H1 (cell line): ENCODE results near the gene SLC2A4RG. TPM values are rescaled to one million over a fixed set of nuclear protein-coding genes. Genes with fewer than 3 reads are reported as not detected.

ENCODE experiments used
- CTCF ChIA-PET: fragments of 300-600 bp; sonication (Branson Sonifier 250); formaldehyde crosslinking; loops from one replicate; lab custom pipeline; 2021; ENCODE audit not compliant: partially characterized antibody; lab: Charles Lee
- POLR2A ChIA-PET: fragments of 300-600 bp; sonication (Branson Sonifier 250); formaldehyde crosslinking; loops from one replicate; lab custom pipeline; 2021; ENCODE audit warnings: inconsistent platforms; ENCODE audit not compliant: partially characterized antibody; lab: Charles Lee
- DNase-seq, 2 experiments: peaks; one replicate each; pipeline versions ENCODE4 v3.0.0 to v3.0.0-alpha.2; 2010 to 2022; ENCODE audit warnings: low spot score in 2 of 2, low read depth in 1 of 2, mixed read lengths in 1 of 2
- FAIRE-seq: peaks from 2 replicates; lab custom pipeline; 2011; peaks lifted over from hg19 to GRCh38; lab: Jason Lieb, UNC
- H2AFZ ChIP-seq: 2 replicates; pipeline ENCODE4 v1.8.1; 2012; ENCODE audit warnings: low read length, inconsistent platforms
- H2AK5ac ChIP-seq: 2 replicates; pipeline ENCODE4 v1.6.1; 2013; ENCODE audit warnings: low read depth, low read length
- H2BK120ac ChIP-seq: replicated peaks from 2 replicates; pipeline ENCODE3; 2013; ENCODE audit warnings: low read depth, low read length, inconsistent platforms
- H2BK12ac ChIP-seq: 2 replicates; pipeline ENCODE4 v1.6.1; 2013; ENCODE audit warnings: low read depth, low read length
- H2BK15ac ChIP-seq: 2 replicates; pipeline ENCODE4 v1.6.1; 2013; ENCODE audit warnings: low read length
- H2BK20ac ChIP-seq: 2 replicates; pipeline ENCODE4 v1.6.1; 2013; ENCODE audit warnings: low read length
- H2BK5ac ChIP-seq: 2 replicates; pipeline ENCODE4 v1.6.1; 2013; ENCODE audit warnings: low read depth, low read length
- H3K14ac ChIP-seq: 2 replicates; pipeline ENCODE4 v1.6.1; 2013; ENCODE audit warnings: inconsistent platforms; ENCODE audit not compliant: insufficient read length
- H3K18ac ChIP-seq: 2 replicates; pipeline ENCODE4 v1.6.1; 2013; ENCODE audit warnings: low read length; ENCODE audit errors: extremely low read depth
- H3K23ac ChIP-seq: 2 replicates; pipeline ENCODE4 v1.6.1; 2013; ENCODE audit warnings: inconsistent platforms; ENCODE audit not compliant: insufficient read length
- H3K23me2 ChIP-seq: 2 replicates; pipeline ENCODE4 v1.6.1; 2013; ENCODE audit warnings: low read depth, low read length
- H3K27ac ChIP-seq: 2 replicates; pipeline ENCODE4 v1.6.1; 2011; ENCODE audit warnings: low read depth, low read length, inconsistent platforms
- H3K27me3 ChIP-seq, 4 experiments: replicated peaks in 1 of 4; 1 replicate in 1 of 4; 2 replicates in 3 of 4; pipeline versions ENCODE4 v1.6.1 to v1.8.1; 2011 to 2013; ENCODE audit warnings: low read length in 3 of 4, mild to moderate bottlenecking in 3 of 4, inconsistent platforms in 2 of 4, mixed read lengths in 2 of 4, moderate library complexity in 1 of 4; ENCODE audit not compliant: control insufficient read depth in 3 of 4, insufficient read depth in 3 of 4; ENCODE audit errors: extremely low read depth in 1 of 4
- H3K36me3 ChIP-seq, 4 experiments: 2 replicates each; pipeline versions ENCODE4 v1.6.1 to v1.8.1; 2011 to 2013; ENCODE audit warnings: mild to moderate bottlenecking in 4 of 4, low read length in 3 of 4, moderate library complexity in 2 of 4, control low read depth in 1 of 4, inconsistent platforms in 1 of 4; ENCODE audit not compliant: insufficient read depth in 4 of 4, control insufficient read depth in 2 of 4
- H3K4ac ChIP-seq: replicated peaks from 2 replicates; pipeline ENCODE3; 2013; ENCODE audit warnings: low read length, low read depth, mixed read lengths, inconsistent platforms; ENCODE audit not compliant: insufficient read length
- H3K4me1 ChIP-seq, 4 experiments: replicated peaks in 1 of 4; 1 replicate in 1 of 4; 2 replicates in 3 of 4; pipeline versions ENCODE4 v1.6.1 to v1.8.1; 2011 to 2013; ENCODE audit warnings: low read length in 3 of 4, inconsistent platforms in 2 of 4, mixed read lengths in 1 of 4; ENCODE audit not compliant: insufficient read depth in 4 of 4, control insufficient read depth in 3 of 4
- H3K4me2 ChIP-seq, 2 experiments: 2 replicates each; pipeline versions ENCODE4 v1.6.1 to v1.8.1; 2011 to 2013; ENCODE audit warnings: low read depth in 2 of 2, low read length in 2 of 2, control low read depth in 1 of 2, inconsistent platforms in 1 of 2, mild to moderate bottlenecking in 1 of 2; ENCODE audit not compliant: insufficient read depth in 1 of 2
- H3K4me3 ChIP-seq, 4 experiments: fragments of 200-600, 300-600 bp in 1 of 4; sonication (generic), shearing (Covaris generic), sonication (Bioruptor Twin) in 1 of 4; 2 replicates each; pipeline versions ENCODE4 v1.5.1 to v1.8.1; 2011 to 2016; ENCODE audit warnings: low read length in 4 of 4, low read depth in 3 of 4, control low read depth in 2 of 4, inconsistent platforms in 2 of 4, mild to moderate bottlenecking in 2 of 4, mixed read lengths in 1 of 4, moderate library complexity in 1 of 4; ENCODE audit not compliant: insufficient read depth in 2 of 4; ENCODE audit errors: extremely low read depth in 1 of 4
- H3K56ac ChIP-seq: replicated peaks from 2 replicates; pipeline ENCODE3; 2013; ENCODE audit warnings: low read depth, mild to moderate bottlenecking, mixed read lengths, low read length, inconsistent platforms; ENCODE audit not compliant: insufficient read length
- H3K79me1 ChIP-seq: 2 replicates; pipeline ENCODE4 v1.6.1; 2013; ENCODE audit warnings: low read depth, low read length, control low read depth
- H3K79me2 ChIP-seq, 2 experiments: 2 replicates each; pipeline versions ENCODE4 v1.6.1 to v1.8.1; 2012 to 2013; ENCODE audit warnings: low read length in 2 of 2, mild to moderate bottlenecking in 2 of 2, inconsistent platforms in 1 of 2; ENCODE audit not compliant: insufficient read depth in 2 of 2, control insufficient read depth in 1 of 2
- H3K9ac ChIP-seq, 4 experiments: replicated peaks in 1 of 4; 1 replicate in 1 of 4; 2 replicates in 3 of 4; pipeline versions ENCODE4 v1.6.1 to v1.8.1; 2011 to 2013; ENCODE audit warnings: low read depth in 3 of 4, low read length in 3 of 4, control low read depth in 2 of 4, mild to moderate bottlenecking in 2 of 4, moderate library complexity in 2 of 4, inconsistent platforms in 1 of 4; ENCODE audit errors: extremely low read depth in 1 of 4
- H3K9me3 ChIP-seq, 2 experiments: 2 replicates each; pipeline versions ENCODE4 v1.6.1 to v1.8.1; 2012 to 2013; ENCODE audit warnings: mild to moderate bottlenecking in 2 of 2, moderate library complexity in 2 of 2, control low read depth in 1 of 2, inconsistent platforms in 1 of 2, low read depth in 1 of 2, low read length in 1 of 2, mixed read lengths in 1 of 2; ENCODE audit not compliant: insufficient read depth in 2 of 2
- H4K20me1 ChIP-seq, 2 experiments: replicated peaks in 1 of 2; 2 replicates each; pipeline versions ENCODE3 to v1.8.1; 2011 to 2013; ENCODE audit warnings: inconsistent platforms in 2 of 2, low read length in 2 of 2, mild to moderate bottlenecking in 1 of 2; ENCODE audit not compliant: insufficient read depth in 2 of 2, control insufficient read depth in 1 of 2
- H4K5ac ChIP-seq: 2 replicates; pipeline ENCODE4 v1.6.1; 2013; ENCODE audit warnings: low read length, low read depth, mixed read lengths, inconsistent platforms; ENCODE audit not compliant: insufficient read length
- H4K8ac ChIP-seq: 2 replicates; pipeline ENCODE4 v1.8.0; 2013; ENCODE audit warnings: mild to moderate bottlenecking, moderate library complexity, low read length, inconsistent platforms; ENCODE audit not compliant: insufficient read depth; ENCODE audit errors: extremely low read depth
- H4K91ac ChIP-seq: replicated peaks from 2 replicates; pipeline ENCODE3; 2013; ENCODE audit warnings: low read length, mixed read lengths, inconsistent platforms; ENCODE audit not compliant: insufficient read length
- CHD1 ChIP-seq: IDR thresholded peaks from 2 replicates; pipeline ENCODE4 v1.6.1; 2012; ENCODE audit warnings: low read depth, low read length, improper control_type of control experiment
- KDM4A ChIP-seq: IDR thresholded peaks from one replicate; pipeline ENCODE4 v1.7.1; 2012; ENCODE audit warnings: low read depth, mild to moderate bottlenecking, moderate library complexity, low read length, inconsistent platforms; ENCODE audit not compliant: severe bottlenecking
- POLR2AphosphoS5 ChIP-seq: IDR thresholded peaks from 2 replicates; pipeline ENCODE4 v1.6.1; 2011; ENCODE audit warnings: low read depth, low read length
- RBBP5 ChIP-seq: IDR thresholded peaks from 2 replicates; pipeline ENCODE4 v1.7.1; 2012; ENCODE audit warnings: low read depth, mild to moderate bottlenecking, inconsistent platforms, low read length, moderate library complexity, borderline replicate concordance
- WGBS, 2 experiments: shearing (Covaris generic) in 1 of 2; methylation state at CpG; one replicate each; pipeline versions ENCODE4 v1.1.6 to v1.1.7; 2013 to 2015; ENCODE audit warnings: low lambda C conversion rate in 2 of 2, mixed read lengths in 2 of 2, inconsistent platforms in 1 of 2, low coverage in 1 of 2, missing lambda C conversion rate in 1 of 2; ENCODE audit not compliant: insufficient replicate concordance in 2 of 2, insufficient coverage in 1 of 2, insufficient read length in 1 of 2; ENCODE audit errors: extremely low coverage in 1 of 2, missing lambda C conversion rate in 1 of 2; 5-methylcytosine and 5-hydroxymethylcytosine counted together
- polyA plus RNA-seq, 7 experiments: library from polyadenylated mRNA; depleted of rRNA in 3 of 7; stranded (reverse) in 5 of 7; unstranded in 2 of 7; fragments of >200 nt in 5 of 7; fragments of 200-250 nt in 2 of 7; gene quantifications; 1 replicate in 5 of 7; 2 replicates in 1 of 7; 4 replicates in 1 of 7; pipeline versions ENCODE4 v1.2.1 to v1.2.3, GENCODE V29; 2011 to 2013; ENCODE audit warnings: missing spikeins in 2 of 7, mixed read lengths in 2 of 7
- total RNA-seq: library from RNA; stranded (reverse); fragmentation: NEBNext Ultra II Directional; extraction: Animal tissue kit (Norgen Biotek cat#: 25700); gene quantifications from 2 replicates; pipeline ENCODE4 v1.2.1, GENCODE V29; 2021

SLC2A4RG gene
- total and polyA plus RNA-seq, 2 of the 8 experiments (the other 6 are each of a cell fraction or from before 2014, with no cell fraction given) = 15.9 to 29.1 TPM

DNA sequence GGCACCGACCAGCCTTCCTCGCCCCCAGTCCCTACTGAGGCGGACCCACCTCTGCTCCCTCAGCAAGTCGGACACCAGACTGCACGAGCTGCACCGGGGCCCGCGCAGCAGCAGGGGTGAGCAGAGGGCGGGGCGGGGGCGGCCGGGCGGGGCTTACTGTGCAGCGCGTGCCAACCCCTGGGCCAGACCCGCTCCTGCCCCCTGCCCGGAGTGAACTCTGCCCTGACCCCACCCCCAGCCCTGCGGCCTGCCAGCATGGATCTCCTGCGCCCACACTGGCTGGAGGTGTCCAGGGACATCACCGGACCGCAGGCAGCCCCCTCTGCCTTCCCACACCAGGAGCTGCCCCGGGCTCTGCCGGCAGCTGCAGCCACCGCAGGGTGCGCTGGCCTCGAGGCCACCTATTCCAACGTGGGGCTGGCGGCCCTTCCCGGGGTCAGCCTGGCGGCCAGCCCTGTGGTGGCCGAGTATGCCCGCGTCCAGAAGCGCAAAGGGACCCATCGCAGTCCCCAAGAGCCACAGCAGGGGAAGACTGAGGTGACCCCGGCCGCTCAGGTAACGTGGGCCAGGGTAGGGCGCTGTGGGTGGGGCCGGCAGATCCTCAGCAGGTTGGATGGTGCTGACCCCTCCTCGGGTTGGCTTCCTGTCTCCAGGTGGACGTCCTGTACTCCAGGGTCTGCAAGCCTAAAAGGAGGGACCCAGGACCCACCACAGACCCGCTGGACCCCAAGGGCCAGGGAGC is 1.5 kb upstream of the SLC2A4RG start:
- peaks cover 5% of the 10 kb centered on the region; the same call in 1 of the 2 replicates for H3K79me1 ChIP-seq
- H2BK12ac ChIP-seq = no peak overlapping the region
- no peak overlapping the region for H2BK15ac ChIP-seq
- H3K18ac ChIP-seq = no peak overlapping the region
- no peak for FAIRE-seq
- H3K4me1 ChIP-seq = peaks cover 0 to 20% (median 11%) of the 10 kb centered on the region in 4 experiments; a peak in 6 of 7 replicates
- no peak overlapping the region; the same call in 1 of the 2 replicates for H4K8ac ChIP-seq
- no peak overlapping the region for H3K27ac ChIP-seq
- no peak overlapping the region for H2AFZ ChIP-seq
- peaks cover 0 to 23% (median 6%) of the 10 kb centered on the region in 4 experiments; a peak in 5 of 8 replicates for H3K36me3 ChIP-seq
- H4K5ac ChIP-seq = no peak overlapping the region
- H3K9me3 ChIP-seq = no peaks in the 10 kb centered on the region
- CTCF ChIA-PET = interaction anchor here (1.0 to 2.6 kb wide), 3 partner anchors 38 to 96 kb away, joined by 3 to 7 read pairs (median 5); no protein-coding TSS in a partner anchor
- H3K27me3 ChIP-seq = peaks cover 0 to 12% (median 8%) of the 10 kb centered on the region in 4 experiments; a peak in 4 of 7 replicates
- H2BK120ac ChIP-seq = no peak overlapping the region
- H3K4ac ChIP-seq = no peak overlapping the region
- WGBS, 2 experiments = 21% methylated on average over 16 of the region's 43 CpGs; no CpG with 5 or more reads in 1 of the 2 experiments
- no peak overlapping the region for H2BK20ac ChIP-seq
- peaks cover 3 to 26% of the 10 kb centered on the region in 2 experiments for H4K20me1 ChIP-seq
- POLR2A ChIA-PET = interaction anchor here (0.6 to 3.0 kb wide), 15 partner anchors 9 to 242 kb away, joined by 3 to 16 read pairs (median 4); partner anchors contain the start of genes ARFRP1 and ZGPAT
- H3K14ac ChIP-seq = no peak overlapping the region
- H3K23me2 ChIP-seq = peaks cover 13% of the 10 kb centered on the region; the same call in 1 of the 2 replicates
- H3K23ac ChIP-seq = no peak overlapping the region
- no peak overlapping the region for H3K56ac ChIP-seq
- no peak overlapping the region for H4K91ac ChIP-seq
- peak in 1 of 2 experiments; percentile 76 for DNase-seq
- H3K4me3 ChIP-seq = peak overlapping the region; percentile 25 to 68 (median 28)
- no peak overlapping the region for H3K9ac ChIP-seq
- H3K4me2 ChIP-seq = peak overlapping the region; percentile 71 to 95
- no peak overlapping the region for H2AK5ac ChIP-seq
- H2BK5ac ChIP-seq = no peak overlapping the region
- TF ChIP-seq CHD1 = no peak
- TF ChIP-seq POLR2AphosphoS5 = no peak
- 0 out of 2 replicates have a peak, but pooled peaks have one; percentile 1 for TF ChIP-seq RBBP5
- peak; percentile 46 for TF ChIP-seq KDM4A
- no peaks in the 10 kb centered on the region for H3K79me2 ChIP-seq
